NCI-H345 treated with DMSO at 0.1 percent for 48 hours (cell line): ENCODE data around the gene XPO4.
"Not testable (repeated sequence)": the region's sequence is repeated elsewhere in the genome, so short reads cannot be mapped to it uniquely, and the experiment has no call there.

ENCODE experiments used
- DNase-seq: peaks from one replicate; lab custom pipeline; 2025; ENCODE audit not compliant: unreplicated experiment; lab: John Stamatoyannopoulos, UW

XPO4 gene

GRCh38 chr13:20891768-20892167, 10.8 kb downstream of the XPO4 start:
- DNase-seq = no peak

GRCh38 chr13:20891034-20891433, 11.5 kb downstream of the XPO4 start:
- no peak for DNase-seq

- not testable (repeated sequence) for DNase-seq
Measured at GRCh38 chr13:20890540-20890939, 12.0 kb downstream of the XPO4 start.

- no peak for DNase-seq
Measured at GRCh38 chr13:20882206-20882605, 20.3 kb downstream of the XPO4 start.

GRCh38 chr13:20877902-20878301, 24.6 kb downstream of the XPO4 start:
- no peak for DNase-seq

GRCh38 chr13:20876802-20877201, 25.7 kb downstream of the XPO4 start:
- not testable (repeated sequence) for DNase-seq

- not testable (repeated sequence) for DNase-seq
Measured at GRCh38 chr13:20874439-20874838, 28.1 kb downstream of the XPO4 start.

GRCh38 chr13:20873348-20873747, 29.2 kb downstream of the XPO4 start:
- no peak for DNase-seq

GRCh38 chr13:20870829-20871228, 31.7 kb downstream of the XPO4 start:
- DNase-seq = no peak

GRCh38 chr13:20869540-20869939, 33.0 kb downstream of the XPO4 start:
- DNase-seq = no peak

GRCh38 chr13:20867408-20867807, 35.1 kb downstream of the XPO4 start:
- DNase-seq = no peak

- DNase-seq = not testable (repeated sequence)
Measured at GRCh38 chr13:20861666-20862065, 40.9 kb downstream of the XPO4 start.

GRCh38 chr13:20860844-20861243, 41.7 kb downstream of the XPO4 start:
- DNase-seq = no peak

- no peak for DNase-seq
Measured at GRCh38 chr13:20856650-20857049, 45.9 kb downstream of the XPO4 start.

GRCh38 chr13:20851844-20852402, 50.6 kb downstream of the XPO4 start:
- no peak for DNase-seq

- peak; percentile 30 for DNase-seq
Measured at GRCh38 chr13:20848944-20849343, 53.6 kb downstream of the XPO4 start.

- DNase-seq = no peak
Measured at GRCh38 chr13:20848203-20848602, 54.3 kb downstream of the XPO4 start.

GRCh38 chr13:20847296-20847695, 55.2 kb downstream of the XPO4 start:
- no peak for DNase-seq

GRCh38 chr13:20843166-20843565, 59.4 kb downstream of the XPO4 start:
- DNase-seq = no peak

- DNase-seq = no peak
Measured at GRCh38 chr13:20840568-20840967, 62.0 kb downstream of the XPO4 start.

- DNase-seq = no peak
Measured at GRCh38 chr13:20833900-20834679, 68.5 kb downstream of the XPO4 start.

GRCh38 chr13:20832861-20833260, 69.7 kb downstream of the XPO4 start:
- no peak for DNase-seq

GRCh38 chr13:20831933-20832332, 70.6 kb downstream of the XPO4 start:
- no peak for DNase-seq
